Measurements from ENCODE around the gene STK40. TPM values are rescaled to one million over a fixed set of nuclear protein-coding genes. Genes with fewer than 3 reads are reported as not detected.

Gene STK40
- total RNA-seq, 1 experiment from 2014 or later = 49.6 TPM

DNA sequence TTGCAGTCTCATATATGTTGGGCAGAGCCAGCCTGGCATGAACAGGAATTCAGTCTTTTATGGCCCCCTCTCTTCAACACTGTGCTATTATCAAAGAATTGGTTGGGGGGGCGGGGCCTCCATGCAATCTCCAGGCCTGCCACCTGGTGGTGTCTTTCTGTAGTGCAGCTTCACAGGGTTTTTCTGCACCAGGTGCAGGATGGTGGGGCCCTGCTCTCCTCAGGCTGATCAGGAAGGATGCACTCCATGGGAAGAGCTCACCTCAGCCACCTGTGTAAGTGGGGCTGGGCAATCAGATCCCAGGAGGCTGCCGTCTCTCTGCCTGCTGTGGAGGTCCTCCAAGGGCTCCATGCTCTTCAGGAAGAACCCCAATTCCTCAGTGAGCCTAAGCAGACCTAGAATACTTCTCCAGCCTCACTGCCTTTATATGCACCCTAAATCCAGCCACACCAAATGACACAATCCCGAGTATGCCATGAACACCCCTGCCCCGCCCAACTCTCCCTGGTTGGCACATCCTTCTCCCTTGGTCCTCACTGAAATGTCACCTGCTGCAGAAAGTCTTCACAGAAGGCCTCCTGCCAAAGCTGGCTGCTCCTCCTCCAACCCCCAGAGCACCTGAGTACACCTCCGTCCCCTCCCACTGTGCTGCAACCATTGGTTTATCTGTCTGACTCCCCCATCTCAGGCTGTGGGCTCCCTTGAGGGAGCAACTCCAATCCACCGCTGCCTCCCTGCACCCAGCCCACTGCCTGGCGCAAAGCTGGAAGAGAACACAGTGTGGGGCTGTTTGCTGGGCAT is 16.5 kb downstream of the STK40 start:
- peak overlapping the region; percentile 61 for H3K27ac ChIP-seq (ENCODE audit: low read length)
- no TSS peak for BruUV-seq (replicated peaks)
- CTCF ChIA-PET = interaction anchor here (1.1 to 2.6 kb wide), 4 partner anchors 9 to 47 kb away, joined by 3 to 15 read pairs (median 8); no protein-coding TSS in a partner anchor
- intact Hi-C loops (cut with micrococcal nuclease; ENCODE audit: unreplicated experiment) = no loop called here
- ATAC-seq (peak; percentile 54), DNase-seq (ENCODE audit: low read depth, low spot score) (peak; percentile 47)
- H3K36me3 ChIP-seq (ENCODE audit: control insufficient read depth, insufficient read depth, low read length) = no peaks in the 10 kb centered on the region
- H3K4me1 ChIP-seq (ENCODE audit: control insufficient read depth, insufficient read depth, low read length) = peaks cover 44% of the 10 kb centered on the region
- POLR2A ChIA-PET = no interaction called here
- in situ Hi-C loops (cut with HindIII; ENCODE audit: low pct_unique_long_range_greater_than_20kb, low sequenced_read_pairs) = no loop called here
- H3K27me3 ChIP-seq (ENCODE audit: control insufficient read depth, insufficient read depth, low read length) = no peaks in the 10 kb centered on the region
- no peaks in the 10 kb centered on the region for H3K9me3 ChIP-seq (ENCODE audit: control insufficient read depth, insufficient read depth, low read depth, low read length)
- no peak overlapping the region for H3K4me3 ChIP-seq (ENCODE audit: low read depth in 2 of 2, low read length in 2 of 2)
- TF ChIP-seq, protein P1, sequence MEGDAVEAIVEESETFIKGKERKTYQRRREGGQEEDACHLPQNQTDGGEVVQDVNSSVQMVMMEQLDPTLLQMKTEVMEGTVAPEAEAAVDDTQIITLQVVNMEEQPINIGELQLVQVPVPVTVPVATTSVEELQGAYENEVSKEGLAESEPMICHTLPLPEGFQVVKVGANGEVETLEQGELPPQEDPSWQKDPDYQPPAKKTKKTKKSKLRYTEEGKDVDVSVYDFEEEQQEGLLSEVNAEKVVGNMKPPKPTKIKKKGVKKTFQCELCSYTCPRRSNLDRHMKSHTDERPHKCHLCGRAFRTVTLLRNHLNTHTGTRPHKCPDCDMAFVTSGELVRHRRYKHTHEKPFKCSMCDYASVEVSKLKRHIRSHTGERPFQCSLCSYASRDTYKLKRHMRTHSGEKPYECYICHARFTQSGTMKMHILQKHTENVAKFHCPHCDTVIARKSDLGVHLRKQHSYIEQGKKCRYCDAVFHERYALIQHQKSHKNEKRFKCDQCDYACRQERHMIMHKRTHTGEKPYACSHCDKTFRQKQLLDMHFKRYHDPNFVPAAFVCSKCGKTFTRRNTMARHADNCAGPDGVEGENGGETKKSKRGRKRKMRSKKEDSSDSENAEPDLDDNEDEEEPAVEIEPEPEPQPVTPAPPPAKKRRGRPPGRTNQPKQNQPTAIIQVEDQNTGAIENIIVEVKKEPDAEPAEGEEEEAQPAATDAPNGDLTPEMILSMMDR (IDR thresholded peaks at IDR 0.05) = peak; percentile 95
- TF ChIP-seq, protein P2, sequence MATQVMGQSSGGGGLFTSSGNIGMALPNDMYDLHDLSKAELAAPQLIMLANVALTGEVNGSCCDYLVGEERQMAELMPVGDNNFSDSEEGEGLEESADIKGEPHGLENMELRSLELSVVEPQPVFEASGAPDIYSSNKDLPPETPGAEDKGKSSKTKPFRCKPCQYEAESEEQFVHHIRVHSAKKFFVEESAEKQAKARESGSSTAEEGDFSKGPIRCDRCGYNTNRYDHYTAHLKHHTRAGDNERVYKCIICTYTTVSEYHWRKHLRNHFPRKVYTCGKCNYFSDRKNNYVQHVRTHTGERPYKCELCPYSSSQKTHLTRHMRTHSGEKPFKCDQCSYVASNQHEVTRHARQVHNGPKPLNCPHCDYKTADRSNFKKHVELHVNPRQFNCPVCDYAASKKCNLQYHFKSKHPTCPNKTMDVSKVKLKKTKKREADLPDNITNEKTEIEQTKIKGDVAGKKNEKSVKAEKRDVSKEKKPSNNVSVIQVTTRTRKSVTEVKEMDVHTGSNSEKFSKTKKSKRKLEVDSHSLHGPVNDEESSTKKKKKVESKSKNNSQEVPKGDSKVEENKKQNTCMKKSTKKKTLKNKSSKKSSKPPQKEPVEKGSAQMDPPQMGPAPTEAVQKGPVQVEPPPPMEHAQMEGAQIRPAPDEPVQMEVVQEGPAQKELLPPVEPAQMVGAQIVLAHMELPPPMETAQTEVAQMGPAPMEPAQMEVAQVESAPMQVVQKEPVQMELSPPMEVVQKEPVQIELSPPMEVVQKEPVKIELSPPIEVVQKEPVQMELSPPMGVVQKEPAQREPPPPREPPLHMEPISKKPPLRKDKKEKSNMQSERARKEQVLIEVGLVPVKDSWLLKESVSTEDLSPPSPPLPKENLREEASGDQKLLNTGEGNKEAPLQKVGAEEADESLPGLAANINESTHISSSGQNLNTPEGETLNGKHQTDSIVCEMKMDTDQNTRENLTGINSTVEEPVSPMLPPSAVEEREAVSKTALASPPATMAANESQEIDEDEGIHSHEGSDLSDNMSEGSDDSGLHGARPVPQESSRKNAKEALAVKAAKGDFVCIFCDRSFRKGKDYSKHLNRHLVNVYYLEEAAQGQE (IDR thresholded peaks at IDR 0.05; ENCODE audit: insufficient read depth in 1 of 2, low read depth in 2 of 2, low read length in 1 of 2) = no peak

DNA sequence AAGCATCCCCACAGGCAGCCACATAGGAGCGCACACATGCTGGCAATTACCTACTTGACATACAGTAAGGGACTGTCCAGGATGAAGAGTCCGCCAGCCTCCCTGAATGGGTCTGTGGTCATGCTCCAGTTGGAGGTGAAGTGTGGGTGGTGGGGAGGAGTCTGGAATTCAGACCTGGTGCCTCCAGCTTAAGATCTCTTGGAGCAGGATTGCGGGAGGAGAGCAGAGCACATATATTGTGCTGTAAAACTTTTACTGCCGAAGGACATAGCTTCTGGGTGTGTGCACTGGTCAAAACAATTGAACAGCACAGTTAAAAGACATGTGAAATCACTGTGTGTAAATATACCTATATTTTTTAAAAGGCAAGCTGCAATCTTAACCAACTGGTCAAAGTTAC is 17.9 kb downstream of the STK40 start:
- no peak for ATAC-seq
- peaks cover 29% of the 10 kb centered on the region for H3K4me1 ChIP-seq (ENCODE audit: control insufficient read depth, insufficient read depth, low read length)
- CTCF ChIA-PET = interaction anchor here (2.6 kb wide), 1 partner anchor 25 kb away, joined by 9 read pairs; no protein-coding TSS in a partner anchor
- H3K27me3 ChIP-seq (ENCODE audit: control insufficient read depth, insufficient read depth, low read length) = no peaks in the 10 kb centered on the region
- DNase-seq (ENCODE audit: low read depth, low spot score) = no peak
- POLR2A ChIA-PET = no interaction called here
- BruUV-seq (replicated peaks) = no TSS peak
- no peak for TF ChIP-seq SIN3A (IDR thresholded peaks at IDR 0.05; ENCODE audit: borderline replicate concordance, insufficient read depth, low read depth, low read length)
- H3K9me3 ChIP-seq (ENCODE audit: control insufficient read depth, insufficient read depth, low read depth, low read length) = no peaks in the 10 kb centered on the region
- H3K27ac ChIP-seq (ENCODE audit: low read length) = no peak overlapping the region
- no peaks in the 10 kb centered on the region for H3K36me3 ChIP-seq (ENCODE audit: control insufficient read depth, insufficient read depth, low read length)
- no peak overlapping the region for H3K4me3 ChIP-seq (ENCODE audit: low read depth in 2 of 2, low read length in 2 of 2)
- intact Hi-C loops (cut with micrococcal nuclease; ENCODE audit: unreplicated experiment) (no loop called here), in situ Hi-C loops (cut with HindIII; ENCODE audit: low pct_unique_long_range_greater_than_20kb, low sequenced_read_pairs) (no loop called here)

DNA sequence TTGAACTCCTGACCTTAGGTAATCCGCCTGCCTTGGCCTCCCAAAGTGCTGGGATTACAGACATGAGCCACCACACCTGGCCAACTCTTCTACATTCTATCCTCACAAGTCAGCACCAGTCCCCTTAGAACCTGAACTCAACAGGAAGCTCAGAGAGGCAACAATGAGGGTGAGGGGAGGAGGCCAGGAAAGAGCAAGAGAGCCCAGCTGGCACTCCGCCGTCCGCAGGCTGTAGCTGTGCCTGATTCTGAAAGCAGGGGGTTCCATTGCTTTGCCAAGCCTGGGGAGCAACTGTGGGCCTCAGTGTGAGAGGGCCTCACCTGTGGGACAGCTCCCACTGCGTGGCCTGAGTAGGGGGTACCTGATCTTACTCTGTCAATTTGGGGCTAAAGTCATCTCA is 18.7 kb downstream of the STK40 start:
- POLR2A ChIA-PET = no interaction called here
- TF ChIP-seq POLR2AphosphoS5 (IDR thresholded peaks at IDR 0.05; ENCODE audit: low read depth, low read length) = no peak
- TF ChIP-seq, protein P1 (IDR thresholded peaks at IDR 0.05) = no peak
- TF ChIP-seq TCF7L2 (IDR thresholded peaks at IDR 0.05; ENCODE audit: low read depth, low read length) = no peak
- DNase-seq (ENCODE audit: low read depth, low spot score) (no peak), ATAC-seq (no peak)
- Histone ChIP-seq H3K9me3 (ENCODE audit: control insufficient read depth, insufficient read depth, low read depth, low read length) (no peaks in the 10 kb centered on the region), H3K4me1 (ENCODE audit: control insufficient read depth, insufficient read depth, low read length) (peaks cover 22% of the 10 kb centered on the region), H3K27me3 (ENCODE audit: control insufficient read depth, insufficient read depth, low read length) (no peaks in the 10 kb centered on the region), H3K4me3 (ENCODE audit: low read depth in 2 of 2, low read length in 2 of 2) (no peak overlapping the region), H3K36me3 (ENCODE audit: control insufficient read depth, insufficient read depth, low read length) (no peaks in the 10 kb centered on the region), H3K27ac (ENCODE audit: low read length) (no peak overlapping the region)
- CTCF ChIA-PET = no interaction called here
- in situ Hi-C loops (cut with HindIII; ENCODE audit: low pct_unique_long_range_greater_than_20kb, low sequenced_read_pairs) (no loop called here), intact Hi-C loops (cut with micrococcal nuclease; ENCODE audit: unreplicated experiment) (no loop called here)
- no TSS peak for BruUV-seq (replicated peaks)

Data from Panc1 (cell line).